SK-MEL-5 (cell line): ENCODE data around the gene TMEM213. TPM values are rescaled to one million over a fixed set of nuclear protein-coding genes. Genes with fewer than 3 reads are reported as not detected.

Experiments
- DNase-seq: peaks from one replicate; pipeline ENCODE4 v3.0.0-alpha.2; 2016; ENCODE audit warnings: low read depth, low spot score
- in situ Hi-C: cut with HindIII; loops from 2 replicates; pipeline ENCODE4 v1.10.0; 2016; ENCODE audit warnings: low sequenced_read_pairs, high pct_unique_total_duplicates, low pct_unique_long_range_greater_than_20kb
- polyA plus RNA-seq, 2 experiments: library from polyadenylated mRNA; depleted of rRNA; stranded (reverse); fragments of >200 nt; gene quantifications; 2 replicates each; pipeline ENCODE4 v1.2.3, GENCODE V29; 2015
- total RNA-seq: library from RNA; depleted of rRNA; stranded (reverse); fragments of >200 nt; shearing (Covaris generic); gene quantifications from 2 replicates; pipeline ENCODE4 v1.2.3, GENCODE V29; 2014; rRNA removed

TMEM213 gene
- total RNA-seq, result not detected in 2 replicates
- polyA plus RNA-seq (2015; cell fraction: cytosol; rRNA removed), result not detected in 2 replicates
- 0.04 TPM in 1 of 2 replicates, not detected in the other for polyA plus RNA-seq (2015; cell fraction: nucleus; rRNA removed)

GRCh38 chr7:138797715-138798320 lies at the start of gene TMEM213, which contains the start of gene ATP6V0A4:
Gene TMEM213, plus strand, starts transcription at chr7:138797994. Its CDS starts 111 bp downstream, at chr7:138798105.
Gene ATP6V0A4, minus strand, starts transcription at chr7:138798196. Its CDS starts 26,949 bp downstream, at chr7:138771247.
- DNase-seq, result no peak
- in situ Hi-C loops, result no loop called here

- in situ Hi-C loops, result no loop called here
Observed at GRCh38 chr7:138748666-138749065, 49.1 kb upstream of the TMEM213 start.

GRCh38 chr7:138749960-138750359 lies 47.8 kb upstream of the TMEM213 start:
- DNase-seq, result no peak
- in situ Hi-C loops, result no loop called here

More at GRCh38 chr7:138748666-138749065, 49.1 kb upstream of the TMEM213 start:
- no peak for DNase-seq

- no peak for DNase-seq
- in situ Hi-C loops, result no loop called here
Observed at GRCh38 chr7:138750473-138750872, 47.3 kb upstream of the TMEM213 start.

- in situ Hi-C loops, result no loop called here
- DNase-seq, result no peak
Observed at GRCh38 chr7:138750901-138751464, 46.8 kb upstream of the TMEM213 start.

GRCh38 chr7:138752518-138753149 lies 45.2 kb upstream of the TMEM213 start:
- in situ Hi-C loops, result no loop called here
- DNase-seq, result peak; percentile 70

GRCh38 chr7:138753150-138753518 lies 44.7 kb upstream of the TMEM213 start:
- no peak for DNase-seq
- in situ Hi-C loops, result no loop called here

GRCh38 chr7:138753610-138754009 lies 44.2 kb upstream of the TMEM213 start:
- in situ Hi-C loops, result no loop called here
- no peak for DNase-seq

GRCh38 chr7:138755331-138755747 lies 42.5 kb upstream of the TMEM213 start:
- DNase-seq, result peak; percentile 92
- in situ Hi-C loops, result no loop called here

GRCh38 chr7:138755842-138756590 lies 41.8 kb upstream of the TMEM213 start:
- in situ Hi-C loops, result no loop called here
- DNase-seq, result peak; percentile 99

- in situ Hi-C loops, result no loop called here
- DNase-seq, result peak; percentile 52
Observed at GRCh38 chr7:138756591-138757242, 41.1 kb upstream of the TMEM213 start.

- in situ Hi-C loops, result no loop called here
- DNase-seq, result peak; percentile 76
Observed at GRCh38 chr7:138768241-138768640, 29.6 kb upstream of the TMEM213 start.

GRCh38 chr7:138770904-138771303 lies 26.9 kb upstream of the TMEM213 start:
- in situ Hi-C loops, result no loop called here
- DNase-seq, result peak; percentile 26

- in situ Hi-C loops, result no loop called here
- DNase-seq, result no peak
Observed at GRCh38 chr7:138773176-138773575, 24.6 kb upstream of the TMEM213 start.

GRCh38 chr7:138773817-138774216 lies 24.0 kb upstream of the TMEM213 start:
- no peak for DNase-seq
- in situ Hi-C loops, result no loop called here

GRCh38 chr7:138776166-138776833 lies 21.5 kb upstream of the TMEM213 start:
- in situ Hi-C loops, result no loop called here
- DNase-seq, result peak; percentile 25

- in situ Hi-C loops, result no loop called here
- DNase-seq, result no peak
Observed at GRCh38 chr7:138781004-138781403, 16.8 kb upstream of the TMEM213 start.
